ENCODE measurements around the gene FADS1.

- TF ChIP-seq CTCF (conservative IDR thresholded peaks at IDR 0.05) = no peak
- TF ChIP-seq ZFX (IDR thresholded peaks at IDR 0.05) = no peak
Measured at GRCh38 chr11:61810671-61811175, 6.1 kb downstream of the FADS1 start.
